ENCODE results near the gene COL24A1.

The COL24A1 gene

GRCh38 chr1:85707267-85707989 is 449.1 kb downstream of the COL24A1 start:
- peak; percentile 8; the same call in 1 of the 3 replicates for ATAC-seq (ENCODE audit: low read depth)
- no peak for DNase-seq (ENCODE audit: low spot score)
- Histone ChIP-seq H3K27ac (ENCODE audit: poor library complexity, severe bottlenecking) (peak overlapping the region; percentile 56), H3K36me3 (ENCODE audit: low read depth) (peaks cover 30% of the 10 kb centered on the region), H3K4me3 (ENCODE audit: severe bottlenecking) (peak overlapping the region; percentile 68), H3K4me1 (ENCODE audit: insufficient read depth, poor library complexity, severe bottlenecking) (no peaks in the 10 kb centered on the region), H3K27me3 (ENCODE audit: insufficient read depth, poor library complexity, severe bottlenecking) (no peaks in the 10 kb centered on the region), H3K9me3 (ENCODE audit: severe bottlenecking) (no peaks in the 10 kb centered on the region)
- TF ChIP-seq CTCF (IDR thresholded peaks at IDR 0.05; ENCODE audit: poor library complexity, severe bottlenecking) = no peak

GRCh38 chr1:85705940-85706339 is 450.6 kb downstream of the COL24A1 start:
- TF ChIP-seq CTCF (IDR thresholded peaks at IDR 0.05; ENCODE audit: poor library complexity, severe bottlenecking) = no peak
- no peaks in the 10 kb centered on the region for H3K9me3 ChIP-seq (ENCODE audit: severe bottlenecking)
- ATAC-seq (ENCODE audit: low read depth) = no peak
- H3K27ac ChIP-seq (ENCODE audit: poor library complexity, severe bottlenecking) = no peak overlapping the region
- no peak for DNase-seq (ENCODE audit: low spot score)
- H3K4me3 ChIP-seq (ENCODE audit: severe bottlenecking) = no peak overlapping the region
- H3K36me3 ChIP-seq (ENCODE audit: low read depth) = peaks cover 44% of the 10 kb centered on the region
- H3K27me3 ChIP-seq (ENCODE audit: insufficient read depth, poor library complexity, severe bottlenecking) = no peaks in the 10 kb centered on the region
- no peaks in the 10 kb centered on the region for H3K4me1 ChIP-seq (ENCODE audit: insufficient read depth, poor library complexity, severe bottlenecking)

- TF ChIP-seq CTCF (IDR thresholded peaks at IDR 0.05; ENCODE audit: poor library complexity, severe bottlenecking) = no peak
- ATAC-seq (ENCODE audit: low read depth) = no peak
- H3K36me3 ChIP-seq (ENCODE audit: low read depth) = peaks cover 69% of the 10 kb centered on the region
- no peak overlapping the region for H3K4me3 ChIP-seq (ENCODE audit: severe bottlenecking)
- no peak overlapping the region for H3K27ac ChIP-seq (ENCODE audit: poor library complexity, severe bottlenecking)
- no peak for DNase-seq (ENCODE audit: low spot score)
- H3K4me1 ChIP-seq (ENCODE audit: insufficient read depth, poor library complexity, severe bottlenecking) = no peaks in the 10 kb centered on the region
- H3K27me3 ChIP-seq (ENCODE audit: insufficient read depth, poor library complexity, severe bottlenecking) = peaks cover 4% of the 10 kb centered on the region
- H3K9me3 ChIP-seq (ENCODE audit: severe bottlenecking) = no peaks in the 10 kb centered on the region
Measured at GRCh38 chr1:85700422-85700821, 456.1 kb downstream of the COL24A1 start.

- no peak for TF ChIP-seq CTCF (IDR thresholded peaks at IDR 0.05; ENCODE audit: poor library complexity, severe bottlenecking)
- H3K4me3 ChIP-seq (ENCODE audit: severe bottlenecking) = no peak overlapping the region
- no peaks in the 10 kb centered on the region for H3K4me1 ChIP-seq (ENCODE audit: insufficient read depth, poor library complexity, severe bottlenecking)
- H3K36me3 ChIP-seq (ENCODE audit: low read depth) = peaks cover 59% of the 10 kb centered on the region
- ATAC-seq (ENCODE audit: low read depth) = no peak
- H3K27ac ChIP-seq (ENCODE audit: poor library complexity, severe bottlenecking) = no peak overlapping the region
- H3K9me3 ChIP-seq (ENCODE audit: severe bottlenecking) = no peaks in the 10 kb centered on the region
- H3K27me3 ChIP-seq (ENCODE audit: insufficient read depth, poor library complexity, severe bottlenecking) = peaks cover 4% of the 10 kb centered on the region
- no peak for DNase-seq (ENCODE audit: low spot score)
Measured at GRCh38 chr1:85697895-85698294, 458.7 kb downstream of the COL24A1 start.

GRCh38 chr1:85692730-85693314 is 463.8 kb downstream of the COL24A1 start:
- TF ChIP-seq CTCF (IDR thresholded peaks at IDR 0.05; ENCODE audit: poor library complexity, severe bottlenecking) = peak; percentile 78
- no peaks in the 10 kb centered on the region for H3K27me3 ChIP-seq (ENCODE audit: insufficient read depth, poor library complexity, severe bottlenecking)
- no peaks in the 10 kb centered on the region for H3K9me3 ChIP-seq (ENCODE audit: severe bottlenecking)
- H3K36me3 ChIP-seq (ENCODE audit: low read depth) = peaks cover 29% of the 10 kb centered on the region
- H3K4me3 ChIP-seq (ENCODE audit: severe bottlenecking) = no peak overlapping the region
- no peak overlapping the region for H3K27ac ChIP-seq (ENCODE audit: poor library complexity, severe bottlenecking)
- peaks cover 3% of the 10 kb centered on the region for H3K4me1 ChIP-seq (ENCODE audit: insufficient read depth, poor library complexity, severe bottlenecking)
- ATAC-seq (ENCODE audit: low read depth) (peak; percentile 38; the same call in 1 of the 3 replicates), DNase-seq (ENCODE audit: low spot score) (no peak)
